HepG2 (cell line): ENCODE results near the gene KBTBD13. TPM values are rescaled to one million over a fixed set of nuclear protein-coding genes. Genes with fewer than 3 reads are reported as not detected.

Experiments used
- ATRX ChIP-seq: sonication (generic); formaldehyde crosslinking; IDR thresholded peaks from 2 replicates; pipeline ENCODE4 v1.4.0; 2020; ENCODE audit warnings: missing genetic modification reagents, borderline replicate concordance
- CBX1 ChIP-seq: IDR thresholded peaks from one replicate; pipeline ENCODE4 v1.6.1; 2016; ENCODE audit warnings: antibody characterized with exemption, low read depth
- CCDC6 ChIP-seq: sonication (generic); formaldehyde crosslinking; IDR thresholded peaks from 2 replicates; pipeline ENCODE4 v1.8.1; 2022; ENCODE audit warnings: mild to moderate bottlenecking, missing genetic modification reagents, moderate library complexity
- CREM ChIP-seq, 2 experiments: sonication (generic) in 1 of 2; formaldehyde crosslinking in 1 of 2; IDR thresholded peaks; 2 replicates each; pipeline versions ENCODE4 v1.4.0 to v1.6.1; 2016 to 2020; ENCODE audit warnings: antibody characterized with exemption in 1 of 2, mild to moderate bottlenecking in 1 of 2, missing genetic modification reagents in 1 of 2
- GPBP1L1 ChIP-seq: sonication (generic); formaldehyde crosslinking; IDR thresholded peaks from 2 replicates; pipeline ENCODE4 v1.5.0; 2020; ENCODE audit warnings: mild to moderate bottlenecking, missing genetic modification reagents
- HDAC1 ChIP-seq: sonication (generic); formaldehyde crosslinking; IDR thresholded peaks from 2 replicates; pipeline ENCODE4 v1.5.1; 2020; ENCODE audit warnings: mild to moderate bottlenecking, missing genetic modification reagents
- IRF1 ChIP-seq: sonication (generic); formaldehyde crosslinking; IDR thresholded peaks from 2 replicates; pipeline ENCODE4 v1.4.0; 2020; ENCODE audit warnings: low read depth, mild to moderate bottlenecking, missing genetic modification reagents
- JUN ChIP-seq: sonication (generic); formaldehyde crosslinking; IDR thresholded peaks from 2 replicates; pipeline ENCODE4 v1.4.0; 2020; ENCODE audit warnings: mild to moderate bottlenecking, missing genetic modification reagents
- KLF11 ChIP-seq: IDR thresholded peaks from 2 replicates; pipeline ENCODE4 v1.6.1; 2016; ENCODE audit warnings: missing compliant biosample characterization
- MED13 ChIP-seq: sonication (generic); formaldehyde crosslinking; IDR thresholded peaks from 2 replicates; pipeline ENCODE4 v1.5.0; 2020; ENCODE audit warnings: missing genetic modification reagents
- MTF1 ChIP-seq: sonication (generic); formaldehyde crosslinking; IDR thresholded peaks from 2 replicates; pipeline ENCODE4 v1.5.0; 2020; ENCODE audit warnings: missing genetic modification reagents
- MZF1 ChIP-seq: sonication (generic); formaldehyde crosslinking; IDR thresholded peaks from 2 replicates; pipeline ENCODE4 v1.8.1; 2023; ENCODE audit warnings: mild to moderate bottlenecking, missing genetic modification reagents, borderline replicate concordance
- NR2F2 ChIP-seq: IDR thresholded peaks from 2 replicates; pipeline ENCODE4 v1.6.1; 2012; ENCODE audit warnings: low read depth, inconsistent platforms, borderline replicate concordance
- RBM39 ChIP-seq: fragments of 200-400 bp; formaldehyde crosslinking; IDR thresholded peaks from one replicate; pipeline ENCODE4 v1.6.1; 2018; ENCODE audit warnings: antibody characterized with exemption, mild to moderate bottlenecking, low read depth, low read length; ENCODE audit not compliant: poor library complexity, severe bottlenecking
- UBTF ChIP-seq: sonication (generic); formaldehyde crosslinking; IDR thresholded peaks from 2 replicates; pipeline ENCODE4 v1.4.0; 2020; ENCODE audit warnings: mild to moderate bottlenecking, missing genetic modification reagents
- ZBTB37 ChIP-seq: sonication (generic); formaldehyde crosslinking; IDR thresholded peaks from 2 replicates; pipeline ENCODE4 v1.4.0; 2020; ENCODE audit warnings: mild to moderate bottlenecking, missing genetic modification reagents
- ZNF280B ChIP-seq: sonication (generic); formaldehyde crosslinking; IDR thresholded peaks from 2 replicates; pipeline ENCODE4 v1.5.0; 2020; ENCODE audit warnings: missing genetic modification reagents, mild to moderate bottlenecking, borderline replicate concordance
- ZNF652 ChIP-seq: IDR thresholded peaks from 2 replicates; pipeline ENCODE4 v1.6.1; 2016; ENCODE audit warnings: low read depth, borderline replicate concordance
- ZNF746 ChIP-seq: sonication (generic); formaldehyde crosslinking; IDR thresholded peaks from 2 replicates; pipeline ENCODE4 v1.8.0; 2022; ENCODE audit warnings: mild to moderate bottlenecking, missing genetic modification reagents
- polyA plus RNA-seq, 8 experiments: library from polyadenylated mRNA; depleted of rRNA in 3 of 8; stranded (reverse) in 7 of 8; unstranded in 1 of 8; fragments of >200 nt; fragmentation: Illumina TruSeq in 4 of 8; extraction: Trizol in 4 of 8; gene quantifications; 2 replicates each; pipeline versions ENCODE4 v1.2.1 to v1.2.3, GENCODE V29; 2011 to 2016; ENCODE audit warnings: low read depth in 4 of 8, missing spikeins in 1 of 8, mixed read lengths in 1 of 8; ENCODE audit not compliant: insufficient read depth in 1 of 8
- total RNA-seq, 5 experiments: library from RNA; depleted of rRNA; stranded (reverse); fragments of >200 nt; fragmentation: Illumina TruSeq; extraction: Trizol; gene quantifications; 2 replicates each; pipeline ENCODE4 v1.2.3, GENCODE V29; 2016; ENCODE audit warnings: low read depth in 1 of 5
- TF ChIP-seq, protein P1 (sequence below): sonication (generic); formaldehyde crosslinking; IDR thresholded peaks from 2 replicates; pipeline ENCODE4 v1.4.0; 2020; ENCODE audit warnings: missing genetic modification reagents

The KBTBD13 gene
- total and polyA plus RNA-seq, 2 of the 13 experiments (the other 11 are each of a cell fraction or from before 2014, with no cell fraction given) = not detected

GRCh38 chr15:65032801-65033537 lies 43.6 kb upstream of the KBTBD13 start (continued):
- TF ChIP-seq IRF1 (no peak), NR2F2 (no peak), ATRX (CRISPR knock-in tag) (no peak), CREM (IDR thresholded peaks at IDR 0.05) (peak; percentile 55; the same call in 1 of the 2 replicates), CREM (CRISPR knock-in tag; IDR thresholded peaks at IDR 0.05) (no peak), RBM39 (no peak), ZNF652 (CRISPR knock-in tag) (no peak), ZNF280B (CRISPR knock-in tag) (0 out of 2 replicates have a peak, but pooled peaks have one; percentile 54), GPBP1L1 (CRISPR knock-in tag) (no peak), MZF1 (CRISPR knock-in tag) (no peak), UBTF (CRISPR knock-in tag) (peak; percentile 82), MTF1 (no peak), MED13 (no peak), ZBTB37 (CRISPR knock-in tag) (no peak), KLF11 (CRISPR knock-in tag) (peak; percentile 25; the same call in 1 of the 2 replicates), CCDC6 (CRISPR knock-in tag) (peak; percentile 73; the same call in 1 of the 2 replicates), JUN (CRISPR knock-in tag) (no peak), CBX1 (no peak), ZNF746 (no peak), HDAC1 (CRISPR knock-in tag) (peak; percentile 72)
- TF ChIP-seq, protein P1, sequence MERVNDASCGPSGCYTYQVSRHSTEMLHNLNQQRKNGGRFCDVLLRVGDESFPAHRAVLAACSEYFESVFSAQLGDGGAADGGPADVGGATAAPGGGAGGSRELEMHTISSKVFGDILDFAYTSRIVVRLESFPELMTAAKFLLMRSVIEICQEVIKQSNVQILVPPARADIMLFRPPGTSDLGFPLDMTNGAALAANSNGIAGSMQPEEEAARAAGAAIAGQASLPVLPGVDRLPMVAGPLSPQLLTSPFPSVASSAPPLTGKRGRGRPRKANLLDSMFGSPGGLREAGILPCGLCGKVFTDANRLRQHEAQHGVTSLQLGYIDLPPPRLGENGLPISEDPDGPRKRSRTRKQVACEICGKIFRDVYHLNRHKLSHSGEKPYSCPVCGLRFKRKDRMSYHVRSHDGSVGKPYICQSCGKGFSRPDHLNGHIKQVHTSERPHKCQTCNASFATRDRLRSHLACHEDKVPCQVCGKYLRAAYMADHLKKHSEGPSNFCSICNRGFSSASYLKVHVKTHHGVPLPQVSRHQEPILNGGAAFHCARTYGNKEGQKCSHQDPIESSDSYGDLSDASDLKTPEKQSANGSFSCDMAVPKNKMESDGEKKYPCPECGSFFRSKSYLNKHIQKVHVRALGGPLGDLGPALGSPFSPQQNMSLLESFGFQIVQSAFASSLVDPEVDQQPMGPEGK (CRISPR knock-in tag) = no peak
